HG03039 (cell line): ENCODE measurements around the gene LSAMP.
"Not testable (repeated sequence)": the region's sequence is repeated elsewhere in the genome, so short reads cannot be mapped to it uniquely, and the experiment has no call there.

Experiments used
- ATAC-seq: cut with Tn5 transposase; IDR thresholded peaks from one replicate; pipeline ENCODE4 v1.9.1; 2021; ENCODE audit warnings: mild to moderate bottlenecking, moderate library complexity; ENCODE audit not compliant: unreplicated experiment

Gene LSAMP

GRCh38 chr3:115823083-115823482, 622.2 kb downstream of the LSAMP start:
- peak; percentile 62 for ATAC-seq

GRCh38 chr3:115822579-115822978, 622.7 kb downstream of the LSAMP start:
- ATAC-seq = no peak

- peak; percentile 92 for ATAC-seq
Measured at GRCh38 chr3:115819785-115820384, 625.4 kb downstream of the LSAMP start.

GRCh38 chr3:115814778-115815380, 630.4 kb downstream of the LSAMP start:
- ATAC-seq = no peak

- ATAC-seq = no peak
Measured at GRCh38 chr3:115814006-115814405, 631.3 kb downstream of the LSAMP start.

- ATAC-seq = no peak
Measured at GRCh38 chr3:115808816-115809215, 636.5 kb downstream of the LSAMP start.

- no peak for ATAC-seq
Measured at GRCh38 chr3:115808244-115808643, 637.0 kb downstream of the LSAMP start.

- no peak for ATAC-seq
Measured at GRCh38 chr3:115806501-115806900, 638.8 kb downstream of the LSAMP start.

- no peak for ATAC-seq
Measured at GRCh38 chr3:115805520-115805919, 639.8 kb downstream of the LSAMP start.

GRCh38 chr3:115804713-115805119, 640.6 kb downstream of the LSAMP start:
- no peak for ATAC-seq

- ATAC-seq = no peak
Measured at GRCh38 chr3:115804200-115804599, 641.1 kb downstream of the LSAMP start.

- ATAC-seq = no peak
Measured at GRCh38 chr3:115803661-115804060, 641.6 kb downstream of the LSAMP start.

GRCh38 chr3:115800489-115801075, 644.7 kb downstream of the LSAMP start:
- ATAC-seq = no peak

- ATAC-seq = not testable (repeated sequence)
Measured at GRCh38 chr3:115800065-115800464, 645.2 kb downstream of the LSAMP start.

- ATAC-seq = no peak
Measured at GRCh38 chr3:115792206-115792955, 652.9 kb downstream of the LSAMP start.

- ATAC-seq = not testable (repeated sequence)
Measured at GRCh38 chr3:115791271-115792153, 653.8 kb downstream of the LSAMP start.

- ATAC-seq = peak; percentile 40
Measured at GRCh38 chr3:115790759-115791158, 654.5 kb downstream of the LSAMP start.

- ATAC-seq = no peak
Measured at GRCh38 chr3:115789481-115789880, 655.8 kb downstream of the LSAMP start.

GRCh38 chr3:115788921-115789470, 656.3 kb downstream of the LSAMP start:
- no peak for ATAC-seq

GRCh38 chr3:115787818-115788217, 657.5 kb downstream of the LSAMP start:
- no peak for ATAC-seq
